ENCODE results near the gene KCNAB1. TPM values are rescaled to one million over a fixed set of nuclear protein-coding genes. Genes with fewer than 3 reads are reported as not detected.

The KCNAB1 gene
- total RNA-seq, 1 experiment from 2014 or later, result 1.4 TPM

- TF ChIP-seq EZH2 (IDR thresholded peaks at IDR 0.05; ENCODE audit: low read depth) (no peak), CTCF (conservative IDR thresholded peaks at IDR 0.05) (no peak)
- no peaks in the 10 kb centered on the region for H3F3A ChIP-seq (ENCODE audit: insufficient read depth, low read depth)
- no peak overlapping the region for H3K4me3 ChIP-seq
- ChIA-PET POLR2A (ENCODE audit: unreplicated experiment) (no interaction called here), CTCF (no interaction called here)
- H3K9me3 ChIP-seq (ENCODE audit: insufficient read depth, low read depth), result no peaks in the 10 kb centered on the region
- H3K79me2 ChIP-seq (ENCODE audit: low read depth), result no peaks in the 10 kb centered on the region
- intact Hi-C loops (cut with micrococcal nuclease; ENCODE audit: unreplicated experiment), result no loop called here
- H3K27ac ChIP-seq, result no peak overlapping the region
- DNase-seq, result no peak
- no TSS peak for BruUV-seq (replicated peaks)
- no peaks in the 10 kb centered on the region for H3K36me3 ChIP-seq (ENCODE audit: low read depth)
- no peaks in the 10 kb centered on the region for H4K20me1 ChIP-seq (ENCODE audit: insufficient read depth)
- H3K4me1 ChIP-seq (replicated peaks; ENCODE audit: insufficient read depth), result no peaks in the 10 kb centered on the region
- H3K4me2 ChIP-seq, result no peak overlapping the region
- no peak overlapping the region for H2AFZ ChIP-seq
- H3K27me3 ChIP-seq (ENCODE audit: insufficient read depth, low read depth), result no peaks in the 10 kb centered on the region
- H3K9me2 ChIP-seq (ENCODE audit: insufficient read depth), result no peaks in the 10 kb centered on the region
Measured at GRCh38 chr3:156264771-156265170, 144.4 kb downstream of the KCNAB1 start.

DNA sequence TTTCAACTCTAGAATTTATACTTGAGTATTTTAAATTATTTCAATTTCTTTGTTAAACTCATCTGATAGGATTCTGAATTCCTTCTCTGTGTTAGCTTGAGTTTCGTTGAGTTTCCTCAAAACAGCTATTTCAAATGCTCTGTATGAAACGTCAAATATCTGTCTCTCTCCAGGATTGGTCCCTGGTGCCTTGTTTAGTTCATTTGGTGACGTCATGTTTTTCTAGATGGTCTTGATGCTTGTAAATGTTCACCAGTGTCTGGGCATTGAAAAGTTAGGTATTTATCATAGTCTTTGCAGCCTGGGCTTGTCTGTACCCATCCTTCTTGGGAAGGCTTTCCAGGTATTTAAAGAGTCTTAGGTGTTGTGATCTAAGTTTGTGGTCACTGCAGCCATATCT, 151.1 kb downstream of the KCNAB1 start:
- Histone ChIP-seq H3K4me2 (no peak overlapping the region), H3K9me2 (ENCODE audit: insufficient read depth) (no peaks in the 10 kb centered on the region), H3K27me3 (ENCODE audit: insufficient read depth, low read depth) (no peaks in the 10 kb centered on the region), H3K4me3 (no peak overlapping the region), H3K79me2 (ENCODE audit: low read depth) (no peaks in the 10 kb centered on the region), H3K27ac (no peak overlapping the region), H3K4me1 (replicated peaks; ENCODE audit: insufficient read depth) (no peaks in the 10 kb centered on the region), H2AFZ (no peak overlapping the region), H3K9me3 (ENCODE audit: insufficient read depth, low read depth) (no peaks in the 10 kb centered on the region), H4K20me1 (ENCODE audit: insufficient read depth) (no peaks in the 10 kb centered on the region), H3F3A (ENCODE audit: insufficient read depth, low read depth) (no peaks in the 10 kb centered on the region), H3K36me3 (ENCODE audit: low read depth) (no peaks in the 10 kb centered on the region)
- ChIA-PET CTCF (interaction anchor here (0.6 kb wide), 1 partner anchor 20 kb away, joined by 3 read pairs; no protein-coding TSS in a partner anchor), POLR2A (ENCODE audit: unreplicated experiment) (no interaction called here)
- no peak for DNase-seq
- BruUV-seq (replicated peaks), result no TSS peak
- intact Hi-C loops (cut with micrococcal nuclease; ENCODE audit: unreplicated experiment), result no loop called here
- TF ChIP-seq CTCF (conservative IDR thresholded peaks at IDR 0.05) (no peak), EZH2 (IDR thresholded peaks at IDR 0.05; ENCODE audit: low read depth) (no peak)

GRCh38 chr3:156271995-156272719, 151.8 kb downstream of the KCNAB1 start:
- CTCF ChIA-PET, result no interaction called here

More at GRCh38 chr3:156271995-156272719, 151.8 kb downstream of the KCNAB1 start:
- no peaks in the 10 kb centered on the region for H3F3A ChIP-seq (ENCODE audit: insufficient read depth, low read depth)
- POLR2A ChIA-PET (ENCODE audit: unreplicated experiment), result no interaction called here
- DNase-seq, result no peak
- no peaks in the 10 kb centered on the region for H3K9me2 ChIP-seq (ENCODE audit: insufficient read depth)
- H3K9me3 ChIP-seq (ENCODE audit: insufficient read depth, low read depth), result no peaks in the 10 kb centered on the region
- no peaks in the 10 kb centered on the region for H3K79me2 ChIP-seq (ENCODE audit: low read depth)
- H3K27me3 ChIP-seq (ENCODE audit: insufficient read depth, low read depth), result no peaks in the 10 kb centered on the region
- no peak overlapping the region for H2AFZ ChIP-seq
- no peak overlapping the region for H3K4me2 ChIP-seq
- no peak for TF ChIP-seq CTCF (conservative IDR thresholded peaks at IDR 0.05)
- no peak for TF ChIP-seq EZH2 (IDR thresholded peaks at IDR 0.05; ENCODE audit: low read depth)
- H3K4me3 ChIP-seq, result no peak overlapping the region
- H4K20me1 ChIP-seq (ENCODE audit: insufficient read depth), result no peaks in the 10 kb centered on the region
- no peak overlapping the region for H3K27ac ChIP-seq
- no TSS peak for BruUV-seq (replicated peaks)
- H3K36me3 ChIP-seq (ENCODE audit: low read depth), result no peaks in the 10 kb centered on the region
- intact Hi-C loops (cut with micrococcal nuclease; ENCODE audit: unreplicated experiment), result no loop called here
- no peaks in the 10 kb centered on the region for H3K4me1 ChIP-seq (replicated peaks; ENCODE audit: insufficient read depth)

All from PC-9 (cell line).